A549 (cell line): Measurements from ENCODE around the gene NME2. TPM values are rescaled to one million over a fixed set of nuclear protein-coding genes. Genes with fewer than 3 reads are reported as not detected.

ENCODE experiments used
- ATAC-seq, 2 experiments: fragments of 200-7000 bp in 1 of 2; fragments of >200 bp in 1 of 2; cut with Nextera tagmentation in 1 of 2; cut with Tn5 transposase in 1 of 2; 3 replicates each; pipeline versions ENCODE4 v1.8.0 to v1.9.1; 2018 to 2020; ENCODE audit warnings: mild to moderate bottlenecking in 1 of 2, moderate library complexity in 1 of 2
- CTCF ChIA-PET: fragments of 300-600 bp; sonication (Branson Sonifier 250); formaldehyde crosslinking; extraction: SDS; loops from one replicate; lab custom pipeline; 2021; ENCODE audit warnings: antibody characterized with exemption, inconsistent platforms; lab: Yijun Ruan, JAX
- POLR2A ChIA-PET: fragments of 350-600 bp; formaldehyde crosslinking; extraction: SDS; loops from one replicate; lab custom pipeline; 2021; ENCODE audit warnings: antibody characterized with exemption, inconsistent platforms; lab: Yijun Ruan, JAX
- DNase-seq, 2 experiments: peaks; one replicate each; pipeline versions ENCODE4 v3.0.0 to v3.0.0-alpha.2; 2011 to 2016; ENCODE audit warnings: low read depth in 1 of 2, low spot score in 1 of 2
- FAIRE-seq: peaks from 2 replicates; lab custom pipeline; 2011; peaks lifted over from hg19 to GRCh38; lab: Jason Lieb, UNC
- H3K27ac ChIP-seq, 2 experiments: fragments of >200 bp; sonication (Bioruptor Twin); formaldehyde crosslinking; 3 replicates each; pipeline ENCODE4 v1.5.1; 2016 to 2017
- H3K4me1 ChIP-seq: fragments of >200 bp; sonication (Bioruptor Twin); formaldehyde crosslinking; 3 replicates; pipeline ENCODE4 v1.6.1; 2016
- H3K4me2 ChIP-seq: fragments of >200 bp; sonication (Bioruptor Twin); formaldehyde crosslinking; 3 replicates; pipeline ENCODE4 v1.6.1; 2016
- H3K4me3 ChIP-seq: fragments of >200 bp; sonication (Bioruptor Twin); formaldehyde crosslinking; 3 replicates; pipeline ENCODE4 v1.5.1; 2016
- H3K9me3 ChIP-seq: fragments of >200 bp; sonication (Bioruptor Twin); formaldehyde crosslinking; 3 replicates; pipeline ENCODE4 v1.6.1; 2016
- EHF ChIP-seq: fragments of 250-450 bp; sonication (Bioruptor Pico); IDR thresholded peaks from 2 replicates; pipeline ENCODE4 v1.5.0; 2020; ENCODE audit warnings: mild to moderate bottlenecking
- FOSB ChIP-seq: fragments of 250-450 bp; sonication (Bioruptor Pico); IDR thresholded peaks from 2 replicates; pipeline ENCODE4 v1.5.0; 2020; ENCODE audit warnings: mild to moderate bottlenecking, moderate library complexity
- HES2 ChIP-seq: fragments of >200 bp; sonication (Bioruptor Twin); formaldehyde crosslinking; IDR thresholded peaks from 2 replicates; pipeline ENCODE4 v1.6.1; 2016
- HOXB13 ChIP-seq: fragments of 250-450 bp; sonication (Bioruptor Pico); IDR thresholded peaks from 2 replicates; pipeline ENCODE4 v1.5.0; 2020; ENCODE audit warnings: low read depth, mild to moderate bottlenecking, moderate library complexity
- JUNB ChIP-seq: fragments of >200 bp; sonication (Bioruptor Twin); formaldehyde crosslinking; IDR thresholded peaks from 2 replicates; pipeline ENCODE4 v1.6.1; 2016
- MAFK ChIP-seq: fragments of 450-650 bp; IDR thresholded peaks from 2 replicates; pipeline ENCODE4 v1.6.1; 2014; ENCODE audit not compliant: partially characterized antibody
- MAZ ChIP-seq: fragments of 150-350 bp; IDR thresholded peaks from 2 replicates; pipeline ENCODE4 v1.6.1; 2014; ENCODE audit warnings: antibody characterized with exemption, low read depth, low read length, borderline replicate concordance
- NFE2L2 ChIP-seq: fragments of 150-350 bp; conservative IDR thresholded peaks from 2 replicates; pipeline ENCODE4 v1.6.1; 2014; ENCODE audit warnings: low read length
- NR3C1 ChIP-seq: fragments of >200 bp; sonication (Bioruptor Twin); formaldehyde crosslinking; IDR thresholded peaks from 3 replicates; pipeline ENCODE4 v1.6.1; 2017
- PBX3 ChIP-seq: IDR thresholded peaks from 2 replicates; pipeline ENCODE4 v1.6.1; 2012
- PHF8 ChIP-seq: fragments of 200-600 bp; sonication (generic); IDR thresholded peaks from 2 replicates; pipeline ENCODE4 v1.6.1; 2016; ENCODE audit warnings: low read depth, mild to moderate bottlenecking, antibody characterized with exemption, moderate library complexity, borderline replicate concordance
- POLR2A ChIP-seq: IDR thresholded peaks from 2 replicates; pipeline ENCODE4 v1.6.1; 2012; ENCODE audit warnings: mild to moderate bottlenecking, low read length
- SREBF2 ChIP-seq: fragments of 450-650 bp; IDR thresholded peaks from 2 replicates; pipeline ENCODE4 v1.6.1; 2014; ENCODE audit warnings: mild to moderate bottlenecking, moderate library complexity
- ZC3H11A ChIP-seq: fragments of 450-650 bp; IDR thresholded peaks from 2 replicates; pipeline ENCODE4 v1.6.1; 2014; ENCODE audit warnings: antibody characterized with exemption, mild to moderate bottlenecking
- ZSCAN20 ChIP-seq: fragments of 250-450 bp; sonication (Bioruptor Pico); IDR thresholded peaks from 2 replicates; pipeline ENCODE4 v1.8.0; 2022; ENCODE audit warnings: mild to moderate bottlenecking, moderate library complexity
- WGBS: methylation state at CpG from one replicate; pipeline ENCODE4 v1.1.6; 2017; ENCODE audit errors: missing lambda C conversion rate; 5-methylcytosine and 5-hydroxymethylcytosine counted together
- polyA plus RNA-seq, 4 experiments: library from polyadenylated mRNA; depleted of rRNA in 3 of 4; stranded (reverse); fragments of >200 nt; fragmentation: RNase III in 1 of 4; extraction: RNeasy Plus Mini Kit Qiagen cat#74134 plus additional on column Dnase treatment in 1 of 4; gene quantifications; 2 replicates in 3 of 4; 3 replicates in 1 of 4; pipeline ENCODE4 v1.2.3, GENCODE V29; 2011 to 2017
- TF ChIP-seq, protein P1 (sequence below): fragments of 450-650 bp; IDR thresholded peaks from 2 replicates; pipeline ENCODE4 v1.6.1; 2014; ENCODE audit warnings: antibody characterized with exemption
- TF ChIP-seq, protein P2 (sequence below): fragments of 200-600 bp; sonication (generic); IDR thresholded peaks from 2 replicates; pipeline ENCODE4 v1.6.1; 2016; ENCODE audit warnings: antibody characterized with exemption, mild to moderate bottlenecking, moderate library complexity

Gene NME2
- polyA plus RNA-seq, 2 of the 4 experiments (the other 2 are of a cell fraction), result 1,425 to 1,862 TPM

DNA sequence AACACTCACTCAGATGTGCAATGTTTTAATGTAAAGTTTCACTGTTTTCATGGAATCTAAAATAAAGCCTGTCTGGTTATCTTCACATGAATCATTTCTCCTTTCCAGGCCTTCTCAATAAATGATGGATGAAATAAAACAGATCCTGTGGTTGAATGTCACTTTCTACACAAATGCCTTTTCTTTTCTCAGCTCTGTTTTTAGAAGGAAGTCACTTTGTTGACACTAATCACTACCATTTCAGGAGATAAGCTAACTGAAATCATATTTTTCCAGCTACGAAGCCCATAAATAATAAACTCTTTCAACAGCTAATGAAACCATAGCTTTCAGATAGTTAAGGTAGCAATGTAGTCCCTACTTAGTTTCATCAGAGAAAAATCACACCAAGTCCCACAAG lies 17.9 kb downstream of the NME2 start:
- Histone ChIP-seq H3K4me1 (no peaks in the 10 kb centered on the region), H3K4me2 (no peak overlapping the region)
- CTCF ChIA-PET, result interaction anchor here (1.1 to 1.5 kb wide), 3 partner anchors 10 to 31 kb away, joined by 3 to 4 read pairs (median 4); partner anchors contain the start of gene NME1
- DNase-seq, result no peak
- TF ChIP-seq, protein P1, sequence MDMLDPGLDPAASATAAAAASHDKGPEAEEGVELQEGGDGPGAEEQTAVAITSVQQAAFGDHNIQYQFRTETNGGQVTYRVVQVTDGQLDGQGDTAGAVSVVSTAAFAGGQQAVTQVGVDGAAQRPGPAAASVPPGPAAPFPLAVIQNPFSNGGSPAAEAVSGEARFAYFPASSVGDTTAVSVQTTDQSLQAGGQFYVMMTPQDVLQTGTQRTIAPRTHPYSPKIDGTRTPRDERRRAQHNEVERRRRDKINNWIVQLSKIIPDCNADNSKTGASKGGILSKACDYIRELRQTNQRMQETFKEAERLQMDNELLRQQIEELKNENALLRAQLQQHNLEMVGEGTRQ, result no peak
- TF ChIP-seq, all 56 proteins: peak for 0
- FAIRE-seq (no peak), ATAC-seq (no peak)
- H3K27ac ChIP-seq, result no peak overlapping the region
- WGBS, result 85% methylated on average over 1 of the region's 1 CpG
- no peaks in the 10 kb centered on the region for H3K9me3 ChIP-seq
- POLR2A ChIA-PET, result no interaction called here
- no peak overlapping the region for H3K4me3 ChIP-seq

- Histone ChIP-seq H3K27ac (no peak overlapping the region), H3K4me2 (no peak overlapping the region), H3K4me1 (no peaks in the 10 kb centered on the region), H3K9me3 (no peaks in the 10 kb centered on the region), H3K4me3 (no peak overlapping the region)
- no peak for TF ChIP-seq MAZ
- no peak for TF ChIP-seq PHF8
- TF ChIP-seq ZSCAN20 (CRISPR knock-in tag), result no peak
- no peak for TF ChIP-seq ZC3H11A
- no peak for TF ChIP-seq SREBF2
- no peak for TF ChIP-seq HOXB13 (CRISPR knock-in tag)
- TF ChIP-seq PBX3, result no peak
- peak; percentile 86 for TF ChIP-seq MAFK
- DNase-seq (no peak), ATAC-seq (no peak), FAIRE-seq (no peak)
- 93% methylated on average over 8 of the region's 8 CpGs for WGBS
- ChIA-PET CTCF (interaction anchor here (1.5 to 1.7 kb wide), 3 partner anchors 9 to 12 kb away, joined by 4 to 6 read pairs (median 4); no protein-coding TSS in a partner anchor), POLR2A (interaction anchor here (0.6 kb wide), 1 partner anchor 681 kb away, joined by 3 read pairs; no protein-coding TSS in a partner anchor)
Observed at GRCh38 chr17:51185763-51186332, 19.6 kb downstream of the NME2 start.

DNA sequence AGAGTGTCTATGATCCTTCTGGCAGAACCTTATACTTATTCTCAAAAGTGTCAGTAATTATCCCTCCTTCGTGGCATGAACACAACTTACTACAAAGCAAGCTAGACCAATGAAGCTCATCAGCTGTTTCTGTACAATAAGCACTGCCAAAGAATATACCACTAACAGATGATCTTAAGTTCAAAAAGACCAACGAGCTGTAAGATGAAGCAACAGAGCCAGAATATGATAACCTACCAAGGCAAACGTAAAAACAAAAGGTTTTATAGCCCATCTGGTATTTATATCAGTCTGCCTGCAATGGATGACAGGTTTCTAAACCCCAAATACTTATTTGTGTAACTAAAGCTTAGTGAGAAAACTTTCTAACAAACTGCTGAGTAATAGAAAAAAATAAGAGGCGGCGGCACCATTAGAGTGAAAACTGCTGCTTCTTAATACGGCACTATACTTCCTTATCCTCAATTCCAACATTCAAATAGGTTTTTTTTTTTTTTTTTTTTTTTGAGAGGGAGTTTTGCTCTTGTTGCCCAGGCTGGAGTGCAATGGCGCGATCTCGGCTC lies 22.1 kb downstream of the NME2 start:
- TF ChIP-seq MAZ, result no peak
- peak; percentile 68 for TF ChIP-seq MAFK
- TF ChIP-seq NFE2L2, result no peak
- TF ChIP-seq, all 56 proteins: peak for 1
- Histone ChIP-seq H3K4me2 (no peak overlapping the region), H3K4me3 (no peak overlapping the region), H3K9me3 (no peaks in the 10 kb centered on the region), H3K4me1 (no peaks in the 10 kb centered on the region), H3K27ac (no peak overlapping the region)
- DNase-seq, result no peak
- ChIA-PET POLR2A (no interaction called here), CTCF (interaction anchor here (1.2 kb wide), 1 partner anchor 35 kb away, joined by 4 read pairs; the partner anchor contains the start of gene NME1)
- no peak for ATAC-seq
- FAIRE-seq, result no peak
- WGBS, result 91% methylated on average over 9 of the region's 9 CpGs

GRCh38 chr17:51189162-51189561 lies 23.0 kb downstream of the NME2 start:
- ATAC-seq (no peak), DNase-seq (no peak), FAIRE-seq (no peak)
- ChIA-PET CTCF (interaction anchor here (1.7 kb wide), 1 partner anchor 10 kb away, joined by 5 read pairs; no protein-coding TSS in a partner anchor), POLR2A (no interaction called here)
- Histone ChIP-seq H3K4me3 (no peak overlapping the region), H3K9me3 (no peaks in the 10 kb centered on the region), H3K27ac (no peak overlapping the region), H3K4me1 (no peaks in the 10 kb centered on the region), H3K4me2 (no peak overlapping the region)
- TF ChIP-seq PBX3 (no peak), JUNB (no peak), FOSB (CRISPR knock-in tag) (no peak), NR3C1 (no peak), POLR2A (no peak), HES2 (no peak), SREBF2 (no peak), HOXB13 (CRISPR knock-in tag) (no peak), EHF (CRISPR knock-in tag) (no peak)
- TF ChIP-seq, protein P2, sequence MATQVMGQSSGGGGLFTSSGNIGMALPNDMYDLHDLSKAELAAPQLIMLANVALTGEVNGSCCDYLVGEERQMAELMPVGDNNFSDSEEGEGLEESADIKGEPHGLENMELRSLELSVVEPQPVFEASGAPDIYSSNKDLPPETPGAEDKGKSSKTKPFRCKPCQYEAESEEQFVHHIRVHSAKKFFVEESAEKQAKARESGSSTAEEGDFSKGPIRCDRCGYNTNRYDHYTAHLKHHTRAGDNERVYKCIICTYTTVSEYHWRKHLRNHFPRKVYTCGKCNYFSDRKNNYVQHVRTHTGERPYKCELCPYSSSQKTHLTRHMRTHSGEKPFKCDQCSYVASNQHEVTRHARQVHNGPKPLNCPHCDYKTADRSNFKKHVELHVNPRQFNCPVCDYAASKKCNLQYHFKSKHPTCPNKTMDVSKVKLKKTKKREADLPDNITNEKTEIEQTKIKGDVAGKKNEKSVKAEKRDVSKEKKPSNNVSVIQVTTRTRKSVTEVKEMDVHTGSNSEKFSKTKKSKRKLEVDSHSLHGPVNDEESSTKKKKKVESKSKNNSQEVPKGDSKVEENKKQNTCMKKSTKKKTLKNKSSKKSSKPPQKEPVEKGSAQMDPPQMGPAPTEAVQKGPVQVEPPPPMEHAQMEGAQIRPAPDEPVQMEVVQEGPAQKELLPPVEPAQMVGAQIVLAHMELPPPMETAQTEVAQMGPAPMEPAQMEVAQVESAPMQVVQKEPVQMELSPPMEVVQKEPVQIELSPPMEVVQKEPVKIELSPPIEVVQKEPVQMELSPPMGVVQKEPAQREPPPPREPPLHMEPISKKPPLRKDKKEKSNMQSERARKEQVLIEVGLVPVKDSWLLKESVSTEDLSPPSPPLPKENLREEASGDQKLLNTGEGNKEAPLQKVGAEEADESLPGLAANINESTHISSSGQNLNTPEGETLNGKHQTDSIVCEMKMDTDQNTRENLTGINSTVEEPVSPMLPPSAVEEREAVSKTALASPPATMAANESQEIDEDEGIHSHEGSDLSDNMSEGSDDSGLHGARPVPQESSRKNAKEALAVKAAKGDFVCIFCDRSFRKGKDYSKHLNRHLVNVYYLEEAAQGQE, result no peak
